Prostate gland (tissue), 2 donors: Measurements from ENCODE around the gene SCTR. TPM values are rescaled to one million over a fixed set of nuclear protein-coding genes. Genes with fewer than 3 reads are reported as not detected.
A peak's percentile ranks its signal among the peaks of the same experiment; 100 is the strongest.

Experiments
- DNase-seq: peaks from one replicate; pipeline ENCODE4 v3.0.0-alpha.2; 2019; ENCODE audit warnings: low spot score
- H3K27ac ChIP-seq, 2 donors: fragments of 200-600 bp; sonication (generic); 2 replicates each; pipeline ENCODE4 v1.5.1; 2017 to 2019
- H3K27me3 ChIP-seq: fragments of 200-600 bp; sonication (generic); replicated peaks from 2 replicates; pipeline ENCODE4 v1.5.1; 2019; ENCODE audit not compliant: insufficient read depth
- H3K36me3 ChIP-seq, 2 donors: fragments of 200-600 bp; sonication (generic); 1 replicate in 1 of 2; 2 replicates in 1 of 2; pipeline versions ENCODE4 v1.5.1 to v1.8.1; 2017 to 2019
- H3K4me1 ChIP-seq: fragments of 200-600 bp; sonication (generic); replicated peaks from 2 replicates; pipeline ENCODE4 v1.5.1; 2019
- H3K4me3 ChIP-seq, 2 donors: fragments of 200-600 bp; sonication (generic); 2 replicates each; pipeline ENCODE4 v1.5.1; 2017 to 2019
- H3K9me3 ChIP-seq: fragments of 200-600 bp; sonication (generic); 2 replicates; pipeline ENCODE4 v1.5.1; 2017
- CTCF ChIP-seq, 4 experiments: fragments of 200-600 bp in 2 of 4; fragments of 450-650 bp in 2 of 4; sonication (generic) in 2 of 4; IDR thresholded peaks; 1 replicate in 3 of 4; 2 replicates in 1 of 4; pipeline ENCODE4 v1.5.1; 2016 to 2019; ENCODE audit warnings: antibody characterized with exemption in 4 of 4, mild to moderate bottlenecking in 2 of 4, moderate library complexity in 2 of 4
- POLR2A ChIP-seq: fragments of 450-650 bp; IDR thresholded peaks from one replicate; pipeline ENCODE4 v1.6.1; 2016; ENCODE audit warnings: antibody characterized with exemption, mild to moderate bottlenecking
- POLR2AphosphoS5 ChIP-seq: sonication (generic); formaldehyde crosslinking; IDR thresholded peaks from one replicate; pipeline ENCODE4 v1.6.1; 2017; ENCODE audit warnings: antibody characterized with exemption
- WGBS: methylation state at CpG from one replicate; pipeline ENCODE4 v1.1.5; 2018; 5-methylcytosine and 5-hydroxymethylcytosine counted together
- intact Hi-C: fragments of 100-400 bp; cut with DNase I; formaldehyde crosslinking; loops from one replicate; pipeline ENCODE4 v1.14.2; 2022
- total RNA-seq, 2 donors: library from RNA; depleted of rRNA; stranded (reverse); fragments of >200 nt; gene quantifications; one replicate each; pipeline ENCODE4 v1.1.0, GENCODE V29; 2016

SCTR gene
- total RNA-seq, 2 donors from 2014 or later, result not detected

- H3K36me3 ChIP-seq, result no peaks in the 10 kb centered on the region
- no peak for TF ChIP-seq POLR2A
- TF ChIP-seq CTCF (IDR thresholded peaks at IDR 0.05), result no peak
- TF ChIP-seq POLR2AphosphoS5, result no peak
- H3K4me3 ChIP-seq, result no peak overlapping the region
- H3K4me1 ChIP-seq, result no peaks in the 10 kb centered on the region
- no peaks in the 10 kb centered on the region for H3K27me3 ChIP-seq
- 77% methylated on average over 12 of the region's 12 CpGs for WGBS
- no peak for DNase-seq
- peak overlapping the region in 1 of 2 donors; percentile 18 for H3K27ac ChIP-seq
- intact Hi-C loops, result no loop called here
- no peaks in the 10 kb centered on the region for H3K9me3 ChIP-seq
Observed at GRCh38 chr2:119426801-119427395, 97.4 kb downstream of the SCTR start.

- intact Hi-C loops, result no loop called here
Observed at GRCh38 chr2:119426396-119426675, 97.9 kb downstream of the SCTR start.

GRCh38 chr2:119425620-119426395 lies 98.5 kb downstream of the SCTR start:
- H3K4me3 ChIP-seq, result no peak overlapping the region
- 77% methylated on average over 7 of the region's 7 CpGs for WGBS
- no peaks in the 10 kb centered on the region for H3K27me3 ChIP-seq
- H3K27ac ChIP-seq, result no peak overlapping the region
- no peak for DNase-seq
- no peaks in the 10 kb centered on the region for H3K36me3 ChIP-seq
- intact Hi-C loops, result no loop called here
- no peaks in the 10 kb centered on the region for H3K4me1 ChIP-seq
- TF ChIP-seq CTCF (IDR thresholded peaks at IDR 0.05) (no peak), POLR2A (no peak), POLR2AphosphoS5 (no peak)
- H3K9me3 ChIP-seq, result no peaks in the 10 kb centered on the region

More at GRCh38 chr2:119426396-119426675, 97.9 kb downstream of the SCTR start:
- WGBS, result 50% methylated on average over 5 of the region's 5 CpGs
- no peaks in the 10 kb centered on the region for H3K27me3 ChIP-seq
- peak overlapping the region in 1 of 2 donors; percentile 18 for H3K27ac ChIP-seq
- no peaks in the 10 kb centered on the region for H3K9me3 ChIP-seq
- no peak overlapping the region for H3K4me3 ChIP-seq
- no peaks in the 10 kb centered on the region for H3K36me3 ChIP-seq
- H3K4me1 ChIP-seq, result no peaks in the 10 kb centered on the region
- TF ChIP-seq POLR2A (no peak), CTCF (IDR thresholded peaks at IDR 0.05) (no peak), POLR2AphosphoS5 (no peak)
- DNase-seq, result no peak

- Histone ChIP-seq H3K4me3 (no peak overlapping the region), H3K36me3 (no peaks in the 10 kb centered on the region), H3K4me1 (no peaks in the 10 kb centered on the region), H3K27me3 (no peaks in the 10 kb centered on the region), H3K9me3 (no peaks in the 10 kb centered on the region), H3K27ac (no peak overlapping the region)
- WGBS, result 81% methylated on average over 1 of the region's 1 CpG
- DNase-seq, result no peak
- intact Hi-C loops, result no loop called here
- TF ChIP-seq POLR2A (no peak), POLR2AphosphoS5 (no peak), CTCF (IDR thresholded peaks at IDR 0.05) (no peak)
Observed at GRCh38 chr2:119425119-119425405, 99.2 kb downstream of the SCTR start.
